ENCODE results near the gene EXOC6. TPM values are rescaled to one million over a fixed set of nuclear protein-coding genes. Genes with fewer than 3 reads are reported as not detected.
"Not testable (repeated sequence)": the region's sequence is repeated elsewhere in the genome, so short reads cannot be mapped to it uniquely, and the experiment has no call there.

The EXOC6 gene
- total RNA-seq, 1 donor from 2014 or later, result 364 TPM

DNA sequence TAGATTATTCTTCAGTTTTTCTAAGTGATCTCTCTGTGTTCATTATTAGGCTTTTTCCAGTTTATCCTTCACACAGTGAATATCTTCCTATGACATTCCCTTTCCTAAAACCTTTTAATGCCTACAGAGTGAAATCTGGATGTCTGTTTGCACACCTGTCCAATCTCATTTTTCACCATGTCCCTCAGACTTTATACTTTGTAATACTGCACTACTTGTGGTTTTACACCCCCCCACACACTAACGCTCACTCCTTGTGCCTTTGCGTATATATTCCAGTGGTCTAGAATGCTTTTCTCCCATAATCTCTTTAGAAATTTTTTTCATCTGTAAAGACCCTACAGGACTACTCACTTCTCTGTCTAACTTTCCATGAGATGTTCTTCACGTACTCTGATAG lies 98.2 kb downstream of the EXOC6 start:
- no peak for DNase-seq

DNA sequence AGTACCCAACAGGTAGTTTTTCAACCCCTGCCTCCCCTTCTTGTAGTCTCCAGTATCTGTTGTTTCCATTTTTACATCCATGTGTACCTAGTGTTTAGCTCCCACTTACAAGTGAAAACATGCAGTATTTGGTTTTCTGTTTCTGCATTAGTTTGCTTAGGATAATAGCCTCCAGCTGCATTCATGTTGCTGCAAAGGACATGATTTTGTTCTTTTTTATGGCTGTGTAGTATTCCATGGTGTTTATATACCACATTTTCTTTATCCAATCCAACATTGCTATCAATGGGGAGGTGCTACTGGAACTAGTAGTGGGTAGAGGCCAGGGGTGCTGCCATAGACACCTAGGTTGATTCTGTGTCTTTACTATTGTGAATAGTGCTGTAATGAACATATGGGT lies 104.3 kb downstream of the EXOC6 start:
- DNase-seq, result not testable (repeated sequence)

DNA sequence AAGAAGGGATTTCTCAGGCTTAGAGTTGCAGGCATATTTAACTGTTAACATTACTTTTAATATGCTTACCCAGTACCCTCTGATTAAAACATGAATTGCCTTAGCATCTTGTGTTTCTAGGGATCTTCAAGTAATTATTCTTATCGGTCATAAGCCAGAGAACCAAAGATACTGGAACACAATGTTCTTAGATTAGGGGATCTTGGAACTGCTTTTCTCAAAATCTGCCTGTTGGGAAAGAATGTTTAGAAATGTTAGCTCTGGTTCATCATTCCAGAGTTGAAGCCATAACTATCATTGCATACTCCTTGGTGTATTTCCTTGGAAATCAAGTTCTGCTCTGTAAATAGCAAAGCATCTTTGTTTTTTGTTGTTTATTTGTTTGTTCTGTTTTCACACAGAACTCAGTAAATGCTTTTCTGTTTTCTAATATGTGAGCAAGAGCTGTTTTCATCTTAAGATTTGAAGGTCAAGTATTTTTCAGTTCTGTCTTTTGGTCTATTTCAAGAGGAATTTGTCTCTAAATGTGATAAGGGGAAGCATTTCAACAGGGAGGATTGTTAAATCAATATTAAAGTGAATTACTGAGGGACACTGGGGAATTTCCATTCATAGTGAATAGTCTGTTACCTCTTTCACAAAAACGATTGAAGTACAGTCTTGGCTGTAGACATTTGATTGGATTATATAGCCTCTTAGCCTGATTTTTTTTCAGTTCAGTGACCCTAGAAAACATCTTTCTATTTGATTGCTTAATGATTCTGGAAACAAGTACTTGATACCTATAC lies 109.1 kb downstream of the EXOC6 start:
- DNase-seq, result no peak

DNA sequence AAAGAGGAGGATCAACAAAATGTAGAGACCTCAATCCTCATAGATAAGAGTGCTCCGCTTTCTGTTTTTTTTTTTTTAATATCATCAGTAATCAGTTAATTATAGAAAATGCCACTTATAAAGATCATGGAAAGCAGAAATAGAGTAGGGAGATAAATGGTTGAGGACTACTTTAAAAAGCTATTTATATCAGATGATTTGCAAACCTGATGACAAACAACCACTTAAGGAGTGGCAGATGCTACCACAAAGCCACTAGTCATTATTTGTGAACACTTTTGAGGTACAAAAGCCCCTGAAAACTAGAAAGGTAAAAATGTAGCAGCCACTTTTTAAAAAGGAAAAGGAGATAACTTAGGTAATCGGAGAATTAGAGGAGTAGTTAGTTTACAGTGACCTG lies 113.3 kb downstream of the EXOC6 start:
- DNase-seq, result no peak

DNA sequence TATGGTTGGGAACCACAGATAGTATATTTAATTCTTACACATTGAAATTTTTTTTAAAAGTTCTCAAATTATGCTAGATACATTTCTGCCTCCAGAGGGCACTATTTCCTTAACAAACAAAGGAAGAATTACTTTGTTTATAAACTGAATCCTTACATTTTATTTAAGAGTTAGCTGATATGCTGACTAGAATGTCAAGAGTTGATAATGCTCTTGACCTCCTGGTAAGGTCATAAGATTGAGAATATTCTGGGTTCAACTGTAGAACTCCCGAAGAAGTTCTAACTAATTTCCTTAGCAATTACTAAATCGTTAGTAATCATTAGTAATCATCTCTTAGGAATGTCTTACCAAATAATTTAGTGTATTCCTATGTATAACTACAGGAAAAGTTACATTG lies 117.0 kb downstream of the EXOC6 start:
- DNase-seq, result peak; percentile 76

DNA sequence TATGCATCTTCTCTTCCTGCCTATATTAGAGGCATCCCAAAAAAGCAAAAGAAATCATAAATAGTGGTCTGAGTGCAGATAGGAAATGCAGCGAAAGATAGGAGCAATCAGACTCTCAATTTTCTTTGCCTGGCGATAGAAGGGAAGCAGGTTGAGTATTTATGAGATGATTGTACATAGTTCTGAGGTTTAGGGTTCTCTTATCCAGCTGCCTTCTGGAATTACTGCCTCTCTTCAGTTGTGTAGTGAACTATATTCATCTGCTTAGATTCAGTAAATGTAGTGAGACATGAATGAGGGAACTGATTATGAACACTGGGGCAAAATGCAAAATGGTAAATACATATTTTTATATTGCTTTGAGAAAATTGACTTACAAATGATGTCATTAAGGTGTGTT lies 119.3 kb downstream of the EXOC6 start:
- no peak for DNase-seq

DNA sequence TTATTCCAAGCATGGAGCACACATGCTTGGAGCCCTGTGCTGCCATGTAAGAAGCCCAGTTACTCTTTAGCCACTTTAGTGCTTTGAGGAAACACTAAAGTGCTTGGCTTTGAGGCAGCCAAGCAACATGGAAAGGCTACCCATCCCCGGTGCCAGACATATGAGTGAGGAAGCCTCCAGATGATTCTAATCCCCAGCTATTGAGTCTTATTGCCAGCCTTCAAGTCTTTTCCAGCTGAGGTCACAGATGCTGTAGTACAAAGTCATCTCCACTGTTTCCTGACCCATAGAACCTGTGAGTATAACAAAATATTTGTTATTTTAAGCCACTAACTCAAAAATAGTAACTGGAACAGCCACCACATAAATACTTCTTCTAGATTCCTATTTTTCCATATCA lies 120.8 kb downstream of the EXOC6 start:
- DNase-seq, result peak; percentile 28

DNA sequence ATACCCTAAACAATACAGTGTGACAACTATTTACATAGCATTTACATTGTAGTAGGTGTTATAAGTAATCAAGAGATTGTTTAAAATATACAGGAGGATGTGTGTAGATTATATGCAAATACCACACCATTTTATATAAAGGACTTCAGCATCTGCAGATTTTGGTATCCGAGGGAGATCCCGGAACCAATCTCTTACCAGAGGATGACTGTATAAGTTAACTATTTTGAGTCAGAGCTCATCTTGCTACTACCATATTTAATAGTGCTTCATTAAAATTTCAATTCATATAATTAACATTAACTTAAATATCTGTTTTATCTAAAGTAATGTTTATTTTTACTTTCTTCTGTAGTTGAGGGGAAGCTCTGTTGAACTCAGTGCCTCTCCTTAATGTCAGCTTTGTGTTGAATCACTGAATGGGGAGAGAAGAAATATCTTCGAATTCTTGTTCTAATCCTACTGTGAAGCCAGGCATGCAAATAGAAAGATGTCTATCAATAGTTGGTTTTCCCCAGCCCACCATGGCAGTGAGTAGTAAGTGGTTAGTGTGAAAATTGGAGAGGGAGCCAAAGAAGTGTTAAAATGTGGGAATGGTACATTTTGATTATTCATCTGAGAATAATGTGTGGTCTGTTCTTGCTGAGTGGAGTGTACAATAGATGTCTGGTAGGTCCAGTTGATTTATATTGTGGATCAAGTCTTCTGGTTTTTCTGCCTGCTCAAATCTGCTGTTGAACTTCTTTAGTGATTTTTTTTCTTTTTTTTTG lies 122.2 kb downstream of the EXOC6 start:
- DNase-seq, result no peak

DNA sequence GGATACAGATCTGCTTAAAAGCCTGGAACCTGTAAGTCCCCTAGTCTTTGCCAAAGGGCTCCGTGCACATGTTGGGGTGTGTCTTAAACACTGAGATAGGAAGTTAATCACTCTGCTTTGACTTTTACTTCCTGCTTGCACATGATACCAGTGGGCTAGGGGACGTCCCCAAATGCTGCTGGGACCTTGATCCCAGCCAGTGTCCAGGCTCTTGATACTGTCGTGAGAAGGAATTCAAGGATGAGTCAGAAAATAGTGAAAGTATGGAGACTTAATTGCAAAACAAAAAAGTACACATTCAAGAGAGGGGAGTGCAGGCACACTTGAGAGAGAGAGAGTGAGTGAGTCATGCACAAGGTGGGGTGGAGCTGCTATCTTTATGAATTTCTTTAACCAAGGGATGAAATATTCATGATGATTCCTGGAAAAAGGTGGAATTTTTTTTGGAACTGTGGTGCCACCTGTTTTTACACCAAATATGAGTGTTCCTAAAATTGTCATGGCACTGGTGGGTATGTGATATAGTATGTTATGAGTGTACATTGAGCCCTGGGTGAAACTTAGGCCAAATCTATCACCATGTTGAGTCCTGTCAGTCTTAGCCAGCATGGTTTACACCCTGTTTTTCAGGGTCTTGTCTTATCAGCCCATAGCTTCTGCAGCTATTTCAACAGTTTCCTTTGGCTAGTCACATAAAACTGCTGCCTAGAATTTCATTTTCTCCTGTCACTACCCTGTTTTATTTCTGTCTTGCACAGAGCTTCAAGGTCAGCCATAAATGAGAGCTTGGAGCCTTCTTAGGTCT lies 123.9 kb downstream of the EXOC6 start:
- peak; percentile 63 for DNase-seq

DNA sequence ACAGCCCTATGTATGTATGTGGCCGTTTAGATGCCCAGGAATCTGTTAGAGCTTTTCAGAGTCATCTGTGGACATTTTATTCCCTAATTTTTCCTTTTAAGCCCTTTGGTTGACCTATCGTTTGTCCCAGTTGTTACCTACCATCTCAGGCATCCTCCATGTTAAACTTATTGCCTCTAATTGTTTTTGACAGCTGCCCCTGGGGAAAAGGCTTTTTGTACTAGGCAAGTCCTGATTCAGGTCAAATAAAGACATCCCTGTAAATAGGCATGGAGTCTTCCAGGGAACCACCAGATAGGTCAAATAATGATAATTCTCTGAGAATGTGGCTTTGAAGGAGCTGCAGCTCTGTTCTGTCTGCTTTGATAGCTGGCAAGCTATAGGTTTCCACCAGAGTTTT lies 124.6 kb downstream of the EXOC6 start:
- no peak for DNase-seq

DNA sequence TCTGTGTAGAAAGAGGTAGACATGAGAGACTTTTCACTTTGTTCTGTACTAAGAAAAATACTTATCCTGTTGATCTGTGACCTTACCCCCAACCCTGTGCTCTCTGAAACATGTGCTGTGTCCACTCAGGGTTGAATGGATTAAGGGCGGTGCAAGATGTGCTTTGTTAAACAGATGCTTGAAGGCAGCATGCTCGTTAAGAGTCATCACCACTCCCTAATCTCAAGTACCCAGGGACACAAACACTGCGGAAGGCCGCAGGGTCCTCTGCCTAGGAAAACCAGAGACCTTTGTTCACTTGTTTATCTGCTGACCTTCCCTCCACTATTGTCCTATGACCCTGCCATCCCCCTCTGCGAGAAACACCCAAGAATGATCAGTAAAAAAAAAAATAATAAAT lies 128.0 kb downstream of the EXOC6 start:
- DNase-seq, result not testable (repeated sequence)

DNA sequence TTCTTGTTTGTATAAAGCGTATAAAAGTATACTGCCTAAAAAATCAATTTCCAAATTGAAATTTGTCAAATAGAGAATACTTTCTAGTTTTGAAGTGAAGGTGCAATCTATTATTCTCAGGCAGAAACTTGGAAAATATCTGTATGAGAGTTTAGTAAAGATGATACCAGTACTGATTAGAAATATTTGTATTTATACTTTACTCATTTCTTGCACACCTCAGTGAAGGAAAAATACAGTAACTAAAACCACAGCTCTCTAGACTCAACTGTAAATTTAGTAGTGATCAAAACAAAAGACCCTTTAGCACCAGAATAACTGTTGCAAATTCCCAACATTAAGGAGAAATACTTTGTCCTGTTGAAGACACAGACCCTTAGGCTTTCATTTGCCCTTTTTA lies 140.9 kb downstream of the EXOC6 start:
- no peak for DNase-seq

DNA sequence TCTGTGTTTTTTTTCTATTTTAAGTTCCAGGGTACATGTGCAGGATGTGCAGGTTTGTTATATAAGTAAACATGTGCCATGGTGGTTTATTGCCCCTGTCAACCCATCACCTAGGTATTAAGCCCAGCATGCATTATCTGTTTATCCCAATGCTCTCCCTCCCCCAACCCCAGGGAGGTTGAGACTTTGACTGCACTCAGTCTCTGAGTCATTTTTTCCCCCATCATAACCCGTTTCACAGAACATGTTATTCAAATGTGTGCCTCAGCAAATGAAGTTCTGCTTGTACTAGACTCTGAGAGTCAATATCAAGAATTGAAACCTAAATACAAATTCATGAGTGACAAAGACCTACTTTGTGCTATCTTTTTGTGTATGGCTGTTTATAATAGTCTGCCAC lies 142.3 kb downstream of the EXOC6 start:
- peak; percentile 54 for DNase-seq

DNA sequence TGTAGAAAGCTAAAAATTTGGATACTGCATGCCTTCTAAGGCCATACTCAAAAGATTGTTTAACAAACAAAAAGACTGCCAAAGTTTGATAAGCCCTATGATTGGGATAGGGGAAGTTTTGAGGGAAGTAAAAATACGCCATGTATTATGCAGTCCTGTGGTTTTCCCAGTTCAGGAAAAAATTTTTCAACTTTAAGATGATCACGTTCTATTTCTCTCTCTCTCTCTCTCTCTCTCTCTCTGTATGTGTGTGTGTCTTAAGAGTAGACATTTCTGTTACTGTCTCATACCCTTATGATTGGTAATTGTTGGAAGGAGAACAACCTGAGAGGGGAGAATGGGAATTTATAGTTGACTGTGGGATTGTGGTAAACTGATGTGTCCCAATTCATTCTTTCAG lies 143.2 kb downstream of the EXOC6 start:
- DNase-seq, result no peak

DNA sequence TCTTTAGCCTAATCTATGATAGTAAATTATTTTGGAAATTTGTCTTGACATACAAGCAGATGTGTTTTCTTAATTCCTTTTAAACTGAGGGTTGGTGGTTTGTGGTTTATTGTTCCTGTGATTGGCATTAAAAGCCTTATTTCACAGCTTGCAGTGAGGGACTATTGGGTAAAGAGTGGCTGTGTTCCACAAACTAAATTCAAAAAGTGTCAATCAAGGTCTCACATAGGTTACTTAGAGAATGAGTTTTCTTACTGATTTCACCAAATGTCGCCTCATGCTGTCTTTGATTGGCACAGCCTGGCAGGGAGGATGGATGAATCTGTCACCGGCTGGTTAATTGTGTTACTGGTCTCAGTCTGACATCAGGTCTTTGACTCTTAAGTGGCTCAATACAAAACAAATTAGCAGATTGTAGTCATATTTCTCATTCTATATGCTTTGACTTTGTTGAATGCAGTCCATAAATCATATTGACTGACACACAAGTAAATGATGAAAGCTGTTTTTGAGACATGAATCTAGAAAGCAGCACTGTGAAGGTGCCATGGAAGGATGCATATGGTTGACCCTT lies 145.5 kb downstream of the EXOC6 start:
- no peak for DNase-seq

DNA sequence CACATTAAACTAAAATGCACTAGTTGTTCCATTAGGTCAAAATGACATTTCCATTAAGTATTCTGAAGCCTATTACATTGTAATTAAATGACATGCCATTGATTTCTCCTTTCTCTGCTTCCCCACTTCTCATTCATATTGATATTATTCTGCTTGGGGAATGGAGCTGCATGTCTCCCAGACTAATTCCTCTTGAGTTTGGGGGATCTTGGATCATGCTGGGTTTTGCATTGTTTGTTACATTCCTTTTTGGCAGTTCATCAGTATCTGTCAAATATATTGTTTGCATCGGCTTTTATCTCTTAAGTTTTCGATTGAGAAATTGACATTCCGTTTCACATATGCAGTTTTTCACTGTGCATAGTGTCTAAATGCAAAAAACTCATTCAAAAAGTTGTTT lies 147.2 kb downstream of the EXOC6 start:
- DNase-seq, result no peak

DNA sequence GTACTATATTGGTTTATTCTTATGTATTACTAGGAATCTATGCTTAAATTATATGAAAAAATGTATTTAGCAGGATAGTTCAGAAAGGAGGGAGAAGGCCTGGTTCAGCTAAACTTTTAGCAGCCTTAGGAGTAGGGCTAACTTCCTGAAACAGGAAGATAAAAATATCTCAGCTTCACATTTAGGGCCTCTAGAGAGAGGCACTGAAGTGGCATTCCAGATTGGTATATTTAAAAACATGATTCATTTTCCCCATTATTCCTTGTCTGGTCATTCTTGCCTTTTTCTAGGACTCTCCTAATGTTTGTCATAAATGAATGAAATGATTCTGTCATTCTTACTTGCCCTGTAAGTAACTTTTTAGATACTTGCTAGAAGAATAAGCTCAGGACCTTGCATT lies 149.3 kb downstream of the EXOC6 start:
- no peak for DNase-seq

DNA sequence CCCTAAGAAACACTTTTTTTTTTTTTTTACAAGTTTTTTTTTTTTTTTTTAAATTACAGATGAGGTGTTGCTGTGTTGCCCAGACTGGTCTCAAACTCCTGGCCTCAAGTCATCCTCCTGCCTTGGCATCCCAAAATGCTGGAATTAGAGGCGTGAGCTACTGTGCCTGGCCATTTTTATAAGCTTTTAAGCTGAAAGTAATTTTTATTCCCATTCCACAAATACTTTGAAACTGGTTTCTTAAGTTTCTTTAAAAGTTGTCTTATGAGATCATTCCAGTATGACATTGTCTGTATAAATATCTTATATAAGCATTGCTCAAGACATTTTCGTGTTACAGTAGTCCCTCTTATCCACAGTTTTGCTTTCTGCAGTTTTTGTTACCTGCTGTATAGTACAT lies 150.9 kb downstream of the EXOC6 start:
- DNase-seq, result no peak

DNA sequence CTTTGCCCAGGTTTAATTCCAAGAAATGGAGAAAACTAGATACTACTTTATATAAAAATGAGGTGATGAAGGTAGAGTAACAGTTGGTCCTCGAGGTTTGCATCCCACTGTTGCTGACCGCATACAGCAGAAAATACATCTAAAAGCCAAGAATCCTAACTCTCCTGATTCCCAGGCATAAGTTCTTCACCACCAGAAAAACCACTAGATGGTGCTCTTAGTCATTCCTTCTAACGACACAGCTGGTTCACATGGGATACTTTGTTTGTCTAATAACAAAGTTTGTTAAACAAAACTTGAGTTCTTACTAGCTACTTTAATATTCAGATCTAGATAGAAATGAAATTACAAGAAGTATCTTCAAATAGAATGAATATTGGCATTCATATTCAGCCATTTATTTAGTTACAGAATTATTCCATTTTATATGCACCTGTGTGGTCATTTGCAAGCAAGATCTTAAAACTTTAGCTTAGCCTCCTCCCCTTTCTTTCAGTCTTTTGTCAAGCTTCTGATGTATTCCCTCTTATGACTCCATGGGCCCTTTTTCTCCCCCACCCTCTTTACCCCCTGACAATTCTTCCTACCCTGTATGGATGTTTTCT lies 158.2 kb downstream of the EXOC6 start:
- DNase-seq, result peak; percentile 75

DNA sequence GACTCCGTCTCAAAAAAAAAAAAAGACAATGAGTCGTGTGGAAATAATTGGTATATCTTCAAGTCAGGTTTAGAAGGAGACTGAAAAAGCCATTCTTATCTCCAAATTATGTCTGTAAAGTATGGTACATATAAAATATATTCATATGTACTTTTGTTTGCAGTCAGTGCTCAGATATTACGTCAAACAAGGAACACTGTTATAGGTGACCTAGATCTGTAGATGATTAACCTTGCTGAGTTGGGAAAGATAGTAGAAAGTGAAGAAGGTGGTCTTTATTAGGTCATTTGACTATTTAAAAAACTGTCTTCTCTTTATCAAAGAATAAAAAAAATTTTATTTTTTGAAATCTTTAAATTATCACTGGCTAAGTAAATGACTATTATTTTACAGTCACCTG lies 167.4 kb downstream of the EXOC6 start:
- no peak for DNase-seq

DNA sequence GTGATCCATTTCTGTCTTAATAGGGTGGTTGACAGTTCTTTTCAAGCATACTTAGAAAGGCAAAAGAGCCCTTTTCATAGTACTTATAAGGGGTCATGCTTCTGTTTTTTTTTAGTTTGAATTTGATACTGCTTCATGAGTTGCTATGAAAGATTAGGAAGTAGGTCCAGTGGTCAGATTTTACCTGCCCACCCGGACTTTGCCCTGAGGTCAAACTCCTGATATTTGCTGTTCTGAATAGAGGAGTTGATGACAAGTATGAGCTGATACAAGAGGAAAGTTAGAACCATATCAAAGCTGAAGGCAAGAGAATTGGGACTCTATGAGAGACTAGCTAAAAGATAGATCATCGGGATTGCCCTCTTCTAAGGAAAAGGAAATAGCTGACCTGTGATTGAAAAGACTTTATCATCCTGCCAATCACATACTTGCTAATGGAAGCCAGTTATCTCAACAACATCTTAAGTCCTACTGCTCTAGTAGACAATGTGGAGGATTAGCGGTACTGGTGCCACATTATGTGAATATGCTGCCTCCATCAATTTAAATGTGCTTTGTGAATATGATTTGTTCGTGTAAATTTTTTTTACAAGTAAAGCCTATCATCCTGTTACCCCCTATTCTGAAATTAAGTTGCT lies 174.8 kb downstream of the EXOC6 start:
- DNase-seq, result no peak

DNA sequence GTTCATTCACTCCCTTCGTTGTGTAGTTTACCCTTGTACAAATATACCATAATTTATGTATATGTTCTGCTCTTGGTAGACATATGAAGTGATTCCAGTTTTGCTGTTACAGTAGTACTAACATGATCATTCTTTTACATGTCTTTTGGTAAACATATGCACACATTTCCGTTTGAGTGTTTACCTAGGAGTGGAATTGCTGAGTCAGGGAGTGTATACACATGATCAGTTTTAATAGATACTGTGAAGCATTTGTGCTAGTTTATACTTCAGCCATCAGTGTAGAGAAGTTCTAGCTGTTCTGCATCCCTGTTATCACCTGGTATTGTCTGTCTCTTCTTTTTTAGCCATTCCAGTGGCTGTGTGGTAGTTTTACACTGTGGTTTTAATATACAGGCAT lies 177.8 kb downstream of the EXOC6 start:
- DNase-seq, result no peak
